NCI-H345 treated with DMSO at 0.1 percent for 48 hours (cell line): Measurements from ENCODE around the gene NTN1.

ENCODE experiments used
- DNase-seq: peaks from one replicate; lab custom pipeline; 2025; ENCODE audit not compliant: unreplicated experiment; lab: John Stamatoyannopoulos, UW

NTN1 gene

GRCh38 chr17:9268546-9268945 lies 247.2 kb downstream of the NTN1 start:
- no peak for DNase-seq

GRCh38 chr17:9269350-9270035 lies 248.2 kb downstream of the NTN1 start:
- no peak for DNase-seq

DNA sequence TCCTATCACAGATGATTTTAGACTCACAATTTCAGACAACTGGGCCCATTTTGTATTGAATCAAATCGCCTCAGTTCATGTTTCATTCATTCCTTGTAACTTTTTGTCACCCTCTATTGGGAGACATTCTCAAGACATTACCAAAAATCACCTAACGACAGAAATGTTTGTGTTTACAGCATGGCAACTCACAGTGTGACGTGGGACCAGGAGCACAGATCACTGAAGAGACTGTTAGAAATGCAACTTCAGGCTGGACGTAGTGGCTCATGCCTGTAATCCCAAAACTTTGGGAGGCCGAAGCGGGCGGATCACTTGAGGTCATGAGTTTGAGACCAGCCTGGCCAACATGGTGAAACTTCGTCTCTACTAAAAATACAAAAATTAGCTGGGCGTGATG lies 249.6 kb downstream of the NTN1 start:
- DNase-seq: no peak

DNA sequence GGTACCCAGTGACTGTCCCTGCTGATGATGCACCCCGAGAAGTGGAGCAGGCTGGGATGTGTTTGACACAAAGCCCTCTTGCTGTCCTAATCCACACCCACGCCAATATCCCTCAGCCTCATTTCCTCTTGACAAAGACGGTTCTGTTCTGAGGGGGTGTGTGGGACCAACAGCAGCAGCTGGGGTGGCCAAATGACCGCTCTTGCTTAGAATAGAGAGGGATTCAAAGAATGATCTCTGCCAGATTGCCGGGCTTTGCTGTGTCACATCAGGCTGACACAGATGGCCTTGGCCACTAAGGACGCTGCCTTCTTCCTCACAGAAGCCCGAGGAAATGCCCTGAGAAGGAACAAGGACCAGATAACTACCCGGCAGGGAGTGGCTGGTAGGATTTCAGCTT lies 250.7 kb downstream of the NTN1 start:
- DNase-seq: no peak

DNA sequence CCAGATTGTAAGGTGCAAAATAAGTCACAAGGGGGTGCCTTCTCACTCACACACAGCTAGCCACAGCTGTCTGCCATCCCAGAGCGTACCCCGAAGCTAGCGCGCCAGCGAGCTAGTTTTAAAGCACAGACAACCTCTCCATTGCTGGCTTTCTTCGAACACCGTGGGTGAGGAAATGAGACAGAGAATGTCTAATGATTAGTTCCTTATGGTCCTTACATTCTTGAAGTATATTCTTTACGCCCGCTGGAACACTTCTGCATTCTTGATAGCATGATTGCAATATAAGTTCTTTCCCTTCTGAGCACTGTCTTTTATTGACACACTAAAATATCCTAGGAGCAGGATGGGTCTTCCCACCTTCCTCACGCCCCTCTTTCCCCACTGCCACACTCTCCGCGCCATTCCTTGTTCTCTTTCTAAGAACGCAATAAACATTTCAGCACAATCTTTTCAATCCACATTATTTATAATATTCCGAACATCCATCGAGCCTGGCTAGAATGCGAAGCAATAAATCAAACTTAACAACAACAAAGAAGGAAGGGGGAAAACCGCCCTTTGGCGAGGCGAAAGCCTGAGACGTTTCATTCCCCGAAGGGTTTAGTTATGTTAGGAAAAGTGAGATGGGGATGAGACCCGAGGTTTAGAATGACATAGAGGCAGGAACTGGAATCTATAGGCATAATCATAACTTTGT lies 251.3 kb downstream of the NTN1 start:
- no peak for DNase-seq

- DNase-seq: no peak
These were observed 252.4 kb downstream of the NTN1 start for GRCh38 chr17:9273428-9274391.

GRCh38 chr17:9274973-9275372 lies 253.7 kb downstream of the NTN1 start:
- no peak for DNase-seq

DNA sequence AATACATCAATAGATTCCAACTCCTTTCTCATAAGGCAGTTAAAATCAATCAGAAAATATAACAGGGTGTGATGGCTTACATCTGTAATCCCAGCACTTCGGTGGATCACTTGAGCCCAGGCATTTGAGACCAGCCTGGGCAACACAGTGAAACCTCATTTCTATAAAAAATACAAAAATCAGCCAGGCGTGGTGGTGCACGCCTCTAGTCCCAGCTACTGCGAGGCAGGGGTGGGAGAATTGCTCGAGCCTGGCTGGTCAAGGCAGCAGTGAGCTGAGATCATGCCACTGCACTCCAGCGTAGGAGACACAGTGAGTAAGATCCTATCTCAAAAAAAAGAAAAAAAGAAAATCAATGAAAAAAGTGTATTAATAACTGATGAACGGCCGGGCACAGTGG lies 258.6 kb downstream of the NTN1 start:
- no peak for DNase-seq

GRCh38 chr17:9283909-9284308 lies 262.6 kb downstream of the NTN1 start:
- no peak for DNase-seq

- no peak for DNase-seq
These were observed 263.6 kb downstream of the NTN1 start for GRCh38 chr17:9284884-9285283.

GRCh38 chr17:9285602-9286427 lies 264.5 kb downstream of the NTN1 start:
- DNase-seq: no peak

DNA sequence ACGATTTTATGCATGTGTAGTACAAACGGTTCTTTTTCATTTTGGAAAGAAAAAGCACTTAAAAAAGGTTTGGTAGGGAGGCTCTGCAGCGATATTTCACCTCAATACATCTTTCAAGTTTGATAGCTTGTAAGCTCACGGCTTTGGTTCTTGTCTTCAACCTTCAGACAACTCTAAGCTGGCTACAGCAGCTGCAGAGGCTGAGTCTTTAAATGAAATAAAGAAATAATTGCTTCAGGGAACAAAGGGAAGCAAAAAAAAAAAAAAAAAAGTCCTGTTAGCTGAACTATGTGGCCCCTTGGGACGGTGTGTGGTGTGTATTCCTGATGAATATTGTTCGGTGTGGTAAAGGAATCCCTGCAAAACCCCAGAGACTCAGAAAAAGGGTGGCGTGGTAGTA lies 265.1 kb downstream of the NTN1 start:
- DNase-seq: no peak

DNA sequence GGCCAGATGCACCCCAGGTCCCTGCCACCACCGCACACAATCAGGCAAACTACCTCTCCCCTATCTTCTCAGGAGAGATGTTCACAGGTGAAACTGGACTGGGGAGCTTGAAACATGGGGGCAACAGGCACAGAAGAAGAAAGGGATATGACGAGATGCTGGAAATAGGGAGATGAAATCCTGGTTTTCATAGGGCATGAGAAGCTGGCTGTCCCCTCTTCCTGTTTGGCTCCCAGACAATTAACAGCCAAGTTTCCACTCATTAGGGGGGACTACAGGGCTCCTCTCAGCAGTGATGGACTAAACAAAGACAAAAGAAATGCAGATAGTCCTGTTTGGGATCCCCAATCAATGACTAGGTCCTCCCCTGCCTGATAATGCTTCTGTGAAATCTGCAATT lies 266.0 kb downstream of the NTN1 start:
- DNase-seq: no peak

- DNase-seq: no peak
These were observed 268.9 kb downstream of the NTN1 start for GRCh38 chr17:9290226-9290613.

DNA sequence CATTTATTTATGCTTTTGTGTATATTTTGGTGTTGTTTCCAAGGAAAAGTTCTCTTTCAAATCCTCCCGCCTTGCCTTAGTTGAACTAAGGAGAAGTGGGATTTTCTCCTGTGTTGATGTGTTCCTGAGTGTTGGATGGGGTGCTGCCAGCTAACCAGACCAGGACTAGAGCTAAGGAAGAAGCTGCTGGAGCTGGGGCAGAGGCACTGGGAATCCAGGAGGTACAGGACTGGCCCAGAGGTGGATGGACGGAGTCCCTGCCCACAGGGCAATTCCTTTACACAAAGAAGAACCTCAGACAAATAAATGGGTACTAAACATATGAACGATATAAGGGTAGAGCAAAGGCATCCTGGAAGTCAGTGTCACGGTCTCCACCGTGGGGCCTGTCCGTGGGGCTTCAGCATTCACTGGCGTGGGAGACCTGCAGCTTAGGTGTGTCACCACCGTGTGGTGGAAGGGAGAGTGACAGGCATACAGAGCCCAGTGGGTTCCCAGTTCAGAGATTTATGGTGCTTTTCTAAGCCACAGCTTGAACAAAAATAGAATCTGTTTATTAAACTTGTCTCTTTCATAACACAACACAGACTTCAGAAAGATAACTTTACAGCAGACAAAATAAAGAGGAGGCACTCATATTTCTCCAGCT lies 270.7 kb downstream of the NTN1 start:
- DNase-seq: no peak

- no peak for DNase-seq
These were observed 271.2 kb downstream of the NTN1 start for GRCh38 chr17:9292561-9292941.
